Measurements from ENCODE around the gene APOA1. TPM values are rescaled to one million over a fixed set of nuclear protein-coding genes. Genes with fewer than 3 reads are reported as not detected.
"Not testable (repeated sequence)": the region's sequence is repeated elsewhere in the genome, so short reads cannot be mapped to it uniquely, and the experiment has no call there.

APOA1 gene
- total and polyA plus RNA-seq, 7 donors: 0.30 to 4.9 (median 0.45) TPM; not detected in 1

GRCh38 chr11:116835791-116836631, 1.4 kb downstream of the APOA1 start:
- WGBS, 3 donors: 12 to 16% (median 13%) methylated on average over 54 to 57 of the region's 57 CpGs
- H3K36me3 ChIP-seq (ENCODE audit: insufficient read depth in 1 of 2, low read depth in 1 of 2): no peaks in the 10 kb centered on the region
- no peaks in the 10 kb centered on the region for H3K27me3 ChIP-seq (ENCODE audit: insufficient read depth in 3 of 3, low read length in 2 of 3)
- DNase-seq (peak; percentile 87 to 94), ATAC-seq (peak; percentile 87 to 95 (median 88))
- H3K4me1 ChIP-seq: peaks cover 9% of the 10 kb centered on the region
- peak overlapping the region; percentile 51 for H3K27ac ChIP-seq
- intact Hi-C loops (cut with DNase I): loop anchor here (1.0 to 5.0 kb wide), 2 partner anchors 44 to 45 kb away; partner anchors contain the start of gene APOA5 (in 2 of the 2)
- H3K9me3 ChIP-seq: no peaks in the 10 kb centered on the region
- peak overlapping the region; percentile 48 for H3K4me3 ChIP-seq
- peak; percentile 60 for TF ChIP-seq CTCF (IDR thresholded peaks at IDR 0.05)

GRCh38 chr11:116835042-116835772, 2.2 kb downstream of the APOA1 start:
- no peaks in the 10 kb centered on the region for H3K36me3 ChIP-seq (ENCODE audit: insufficient read depth in 1 of 2, low read depth in 1 of 2)
- peaks cover 9% of the 10 kb centered on the region for H3K4me1 ChIP-seq
- peak overlapping the region; percentile 51 for H3K27ac ChIP-seq
- no peaks in the 10 kb centered on the region for H3K27me3 ChIP-seq (ENCODE audit: insufficient read depth in 3 of 3, low read length in 2 of 3)
- ATAC-seq (peak in 3 of 4 donors; percentile 14 to 36 (median 26)), DNase-seq (peak in 1 of 2 donors; percentile 37)
- H3K9me3 ChIP-seq: no peaks in the 10 kb centered on the region
- TF ChIP-seq CTCF (IDR thresholded peaks at IDR 0.05): no peak
- H3K4me3 ChIP-seq: peak overlapping the region; percentile 48
- intact Hi-C loops (cut with DNase I): loop anchor here (1.0 to 5.0 kb wide), 2 partner anchors 43 to 44 kb away; partner anchors contain the start of gene APOA5 (in 2 of the 2)
- 38 to 46% (median 45%) methylated on average over 24 to 28 of the region's 28 CpGs for WGBS, 3 donors

- not testable (repeated sequence) for H3K27ac ChIP-seq; H3K4me3 ChIP-seq; H3K27me3 ChIP-seq (ENCODE audit: insufficient read depth in 3 of 3, low read length in 2 of 3); H3K4me1 ChIP-seq; H3K9me3 ChIP-seq; H3K36me3 ChIP-seq (ENCODE audit: insufficient read depth in 1 of 2, low read depth in 1 of 2); ATAC-seq
- intact Hi-C loops (cut with DNase I): loop anchor here (1.0 to 5.0 kb wide), 2 partner anchors 42 to 43 kb away; partner anchors contain the start of gene APOA5 (in 2 of the 2)
- DNase-seq: peak in 1 of 2 donors; percentile 43
- WGBS, 3 donors: 79 to 84% (median 81%) methylated on average over 13 of the region's 13 CpGs
These were observed 2.8 kb downstream of the APOA1 start for GRCh38 chr11:116834535-116835041.

- intact Hi-C loops (cut with DNase I): no loop called here
- Histone ChIP-seq H3K27me3 (ENCODE audit: insufficient read depth in 3 of 3, low read length in 2 of 3) (no peaks in the 10 kb centered on the region), H3K36me3 (ENCODE audit: insufficient read depth in 1 of 2, low read depth in 1 of 2) (no peaks in the 10 kb centered on the region), H3K4me3 (no peak overlapping the region), H3K4me1 (peaks cover 9% of the 10 kb centered on the region), H3K27ac (no peak overlapping the region), H3K9me3 (no peaks in the 10 kb centered on the region)
- no peak for TF ChIP-seq CTCF (IDR thresholded peaks at IDR 0.05)
- DNase-seq (no peak), ATAC-seq (no peak)
- 88 to 94% (median 93%) methylated on average over 14 of the region's 14 CpGs for WGBS, 3 donors
These were observed 3.4 kb downstream of the APOA1 start for GRCh38 chr11:116833816-116834534.
